ENCODE measurements around the gene PRPF39.

GRCh38 chr14:45057349-45057748 is 26.6 kb upstream of the PRPF39 start:
- no peak for TF ChIP-seq CTCF (IDR thresholded peaks at IDR 0.05)
- TF ChIP-seq POLR2A (IDR thresholded peaks at IDR 0.05), result no peak
